ENCODE results near the gene RRM1.
"Not testable (repeated sequence)": the region's sequence is repeated elsewhere in the genome, so short reads cannot be mapped to it uniquely, and the experiment has no call there.

GRCh38 chr11:4130219-4130618 is 35.6 kb downstream of the RRM1 start:
- not testable (repeated sequence) for TF ChIP-seq CTCF, POLR2A (IDR thresholded peaks at IDR 0.05)
